Nephron progenitor cell (in vitro differentiated cells): ENCODE measurements around the gene DHRS1.

ENCODE experiments used
- DNase-seq: peaks from one replicate; pipeline ENCODE4 v3.0.0; 2021
- H3K27ac Mint-ChIP-seq: 2 replicates; pipeline ENCODE4 v1.8.0; 2021; ENCODE audit warnings: mild to moderate bottlenecking, moderate library complexity, mixed read lengths
- H3K27me3 Mint-ChIP-seq: 2 replicates; pipeline ENCODE4 v1.8.0; 2021; ENCODE audit warnings: mild to moderate bottlenecking, low read depth, mixed read lengths; ENCODE audit not compliant: poor library complexity
- H3K36me3 Mint-ChIP-seq: 2 replicates; pipeline ENCODE4 v1.8.0; 2021; ENCODE audit warnings: low read depth, mixed read lengths
- H3K4me1 Mint-ChIP-seq: 2 replicates; pipeline ENCODE4 v1.8.0; 2021; ENCODE audit warnings: mixed read lengths
- H3K4me3 Mint-ChIP-seq: 2 replicates; pipeline ENCODE4 v1.8.0; 2021; ENCODE audit warnings: mild to moderate bottlenecking, moderate library complexity, mixed read lengths
- H3K9me3 Mint-ChIP-seq: 2 replicates; pipeline ENCODE4 v1.8.0; 2021; ENCODE audit warnings: mild to moderate bottlenecking, moderate library complexity, mixed read lengths
- CTCF ChIP-seq: fragments of 200-600 bp; sonication (generic); IDR thresholded peaks from 2 replicates; pipeline ENCODE4 v1.5.0; 2021; ENCODE audit warnings: antibody characterized with exemption

Gene DHRS1

GRCh38 chr14:24298892-24299254 is 707 bp downstream of the DHRS1 start:
- no peaks in the 10 kb centered on the region for H3K27me3 Mint-ChIP-seq
- H3K9me3 Mint-ChIP-seq, result no peaks in the 10 kb centered on the region
- no peak for TF ChIP-seq CTCF
- H3K4me1 Mint-ChIP-seq, result peaks cover 52% of the 10 kb centered on the region
- H3K27ac Mint-ChIP-seq, result peak overlapping the region; percentile 75
- peak overlapping the region; percentile 94 for H3K4me3 Mint-ChIP-seq
- no peak for DNase-seq
- H3K36me3 Mint-ChIP-seq, result peaks cover 20% of the 10 kb centered on the region

GRCh38 chr14:24297190-24297964 is 2.2 kb downstream of the DHRS1 start:
- DNase-seq, result no peak
- peak overlapping the region; percentile 25 for H3K4me3 Mint-ChIP-seq
- TF ChIP-seq CTCF, result peak; percentile 36

GRCh38 chr14:24296341-24297157 is 3.0 kb downstream of the DHRS1 start:
- peak; percentile 54 for DNase-seq
- Mint-ChIP-seq H3K27me3 (no peaks in the 10 kb centered on the region), H3K27ac (peak overlapping the region; percentile 38), H3K36me3 (peaks cover 10% of the 10 kb centered on the region), H3K9me3 (no peaks in the 10 kb centered on the region), H3K4me1 (peaks cover 48% of the 10 kb centered on the region), H3K4me3 (no peak overlapping the region)
- TF ChIP-seq CTCF, result peak; percentile 68

More at GRCh38 chr14:24297190-24297964, 2.2 kb downstream of the DHRS1 start:
- Mint-ChIP-seq H3K36me3 (peaks cover 17% of the 10 kb centered on the region), H3K27me3 (no peaks in the 10 kb centered on the region), H3K9me3 (no peaks in the 10 kb centered on the region), H3K27ac (peak overlapping the region; percentile 74), H3K4me1 (peaks cover 52% of the 10 kb centered on the region)

GRCh38 chr14:24293525-24293924 is 6.1 kb downstream of the DHRS1 start:
- H3K36me3 Mint-ChIP-seq, result peaks cover 10% of the 10 kb centered on the region
- H3K4me1 Mint-ChIP-seq, result peaks cover 21% of the 10 kb centered on the region
- TF ChIP-seq CTCF, result no peak
- H3K4me3 Mint-ChIP-seq, result no peak overlapping the region
- no peak overlapping the region for H3K27ac Mint-ChIP-seq
- no peak for DNase-seq
- no peaks in the 10 kb centered on the region for H3K9me3 Mint-ChIP-seq
- H3K27me3 Mint-ChIP-seq, result no peaks in the 10 kb centered on the region

GRCh38 chr14:24292118-24292807 is 7.3 kb downstream of the DHRS1 start:
- no peak for TF ChIP-seq CTCF
- H3K9me3 Mint-ChIP-seq, result no peaks in the 10 kb centered on the region
- no peak overlapping the region for H3K27ac Mint-ChIP-seq
- DNase-seq, result no peak
- no peaks in the 10 kb centered on the region for H3K27me3 Mint-ChIP-seq
- no peak overlapping the region for H3K4me3 Mint-ChIP-seq
- H3K4me1 Mint-ChIP-seq, result peaks cover 22% of the 10 kb centered on the region
- H3K36me3 Mint-ChIP-seq, result peaks cover 10% of the 10 kb centered on the region
